H1 (cell line): ENCODE data around the gene ATP5PB. TPM values are rescaled to one million over a fixed set of nuclear protein-coding genes. Genes with fewer than 3 reads are reported as not detected.

Source experiments
- CHD7 ChIP-seq: fragments of 300-600 bp; sonication (generic); IDR thresholded peaks from 2 replicates; pipeline ENCODE4 v1.7.1; 2012; ENCODE audit warnings: low read length, moderate library complexity, mild to moderate bottlenecking, inconsistent platforms; ENCODE audit not compliant: insufficient replicate concordance
- TCF12 ChIP-seq: IDR thresholded peaks from 2 replicates; pipeline ENCODE4 v1.6.1; 2011; ENCODE audit warnings: low read depth, mild to moderate bottlenecking, low read length
- polyA plus RNA-seq, 7 experiments: library from polyadenylated mRNA; depleted of rRNA in 3 of 7; stranded (reverse) in 5 of 7; unstranded in 2 of 7; fragments of >200 nt in 5 of 7; fragments of 200-250 nt in 2 of 7; gene quantifications; 1 replicate in 5 of 7; 2 replicates in 1 of 7; 4 replicates in 1 of 7; pipeline versions ENCODE4 v1.2.1 to v1.2.3, GENCODE V29; 2011 to 2013; ENCODE audit warnings: missing spikeins in 2 of 7, mixed read lengths in 2 of 7
- total RNA-seq: library from RNA; stranded (reverse); fragmentation: NEBNext Ultra II Directional; extraction: Animal tissue kit (Norgen Biotek cat#: 25700); gene quantifications from 2 replicates; pipeline ENCODE4 v1.2.1, GENCODE V29; 2021

The ATP5PB gene
- total and polyA plus RNA-seq, 2 of the 8 experiments (the other 6 are each of a cell fraction or from before 2014, with no cell fraction given), result 232 to 262 TPM

- TF ChIP-seq CHD7, result no peak
- TF ChIP-seq TCF12, result no peak
Measured at GRCh38 chr1:111497592-111497991, 48.3 kb downstream of the ATP5PB start (continued).
